BE2C (cell line): Measurements from ENCODE around the gene HACL1.

Experiments used
- DNase-seq: peaks from one replicate; pipeline ENCODE4 v3.0.0-alpha.2; 2020
- H3K27me3 ChIP-seq: fragments of 250-450 bp; sonication (Bioruptor Pico); 2 replicates; pipeline ENCODE4 v1.5.1; 2020; ENCODE audit warnings: mild to moderate bottlenecking
- H3K36me3 ChIP-seq: fragments of 250-450 bp; sonication (Bioruptor Pico); 2 replicates; pipeline ENCODE4 v1.5.1; 2020; ENCODE audit warnings: mild to moderate bottlenecking
- H3K4me1 ChIP-seq: fragments of 250-450 bp; sonication (Bioruptor Pico); 2 replicates; pipeline ENCODE4 v1.5.1; 2020
- H3K4me3 ChIP-seq: 2 replicates; pipeline ENCODE4 v1.5.1; 2011; ENCODE audit warnings: low read depth, low read length
- H3K9me3 ChIP-seq: fragments of 250-450 bp; sonication (Bioruptor Pico); 2 replicates; pipeline ENCODE4 v1.5.1; 2020
- CTCF ChIP-seq: IDR thresholded peaks from 2 replicates; pipeline ENCODE4 v1.5.1; 2012; ENCODE audit warnings: mild to moderate bottlenecking, low read depth, low read length

HACL1 gene

GRCh38 chr3:15585111-15585845 lies 16.1 kb downstream of the HACL1 start:
- TF ChIP-seq CTCF: no peak
- Histone ChIP-seq H3K4me1 (no peaks in the 10 kb centered on the region), H3K27me3 (no peaks in the 10 kb centered on the region), H3K36me3 (no peaks in the 10 kb centered on the region), H3K4me3 (no peak overlapping the region), H3K9me3 (no peaks in the 10 kb centered on the region)
- DNase-seq: no peak

- H3K27me3 ChIP-seq: no peaks in the 10 kb centered on the region
- no peaks in the 10 kb centered on the region for H3K4me1 ChIP-seq
- H3K4me3 ChIP-seq: no peak overlapping the region
- no peaks in the 10 kb centered on the region for H3K36me3 ChIP-seq
- DNase-seq: no peak
- no peak for TF ChIP-seq CTCF
- no peaks in the 10 kb centered on the region for H3K9me3 ChIP-seq
Measured at GRCh38 chr3:15581471-15582394, 19.6 kb downstream of the HACL1 start.

DNA sequence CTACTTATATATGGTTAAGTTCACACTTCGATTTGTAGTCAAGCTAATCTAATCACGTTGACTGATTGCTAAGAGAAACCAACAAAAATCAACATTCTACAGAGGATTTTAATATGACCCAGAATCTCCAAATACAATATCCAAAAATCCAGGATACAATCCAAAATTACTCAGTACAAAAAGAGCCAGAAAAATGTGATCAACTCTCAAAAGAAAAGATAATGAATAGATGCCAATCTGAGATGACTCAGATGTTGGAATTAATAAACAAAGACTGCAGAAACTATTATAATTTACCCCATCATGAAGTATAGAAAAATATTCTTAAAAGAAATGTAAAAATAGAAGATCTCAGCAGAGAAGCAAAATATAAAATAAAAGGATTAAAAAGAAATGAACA lies 22.3 kb downstream of the HACL1 start:
- TF ChIP-seq CTCF: no peak
- no peaks in the 10 kb centered on the region for H3K27me3 ChIP-seq
- H3K36me3 ChIP-seq: no peaks in the 10 kb centered on the region
- H3K9me3 ChIP-seq: no peaks in the 10 kb centered on the region
- H3K4me1 ChIP-seq: no peaks in the 10 kb centered on the region
- no peak for DNase-seq
- no peak overlapping the region for H3K4me3 ChIP-seq

- TF ChIP-seq CTCF: no peak
- Histone ChIP-seq H3K27me3 (no peaks in the 10 kb centered on the region), H3K36me3 (no peaks in the 10 kb centered on the region), H3K9me3 (no peaks in the 10 kb centered on the region), H3K4me1 (no peaks in the 10 kb centered on the region), H3K4me3 (no peak overlapping the region)
- DNase-seq: no peak
Measured at GRCh38 chr3:15578289-15578867, 23.0 kb downstream of the HACL1 start.

GRCh38 chr3:15576475-15576874 lies 24.9 kb downstream of the HACL1 start:
- Histone ChIP-seq H3K9me3 (no peaks in the 10 kb centered on the region), H3K4me3 (no peak overlapping the region), H3K36me3 (no peaks in the 10 kb centered on the region), H3K27me3 (no peaks in the 10 kb centered on the region), H3K4me1 (no peaks in the 10 kb centered on the region)
- DNase-seq: no peak
- TF ChIP-seq CTCF: no peak
